NCI-H1048 (cell line): ENCODE results near the gene SPATA20.

Experiments
- DNase-seq: peaks from one replicate; lab custom pipeline; 2025; lab: John Stamatoyannopoulos, UW

Gene SPATA20

GRCh38 chr17:50579399-50579798, 32.4 kb downstream of the SPATA20 start:
- DNase-seq: no peak

DNA sequence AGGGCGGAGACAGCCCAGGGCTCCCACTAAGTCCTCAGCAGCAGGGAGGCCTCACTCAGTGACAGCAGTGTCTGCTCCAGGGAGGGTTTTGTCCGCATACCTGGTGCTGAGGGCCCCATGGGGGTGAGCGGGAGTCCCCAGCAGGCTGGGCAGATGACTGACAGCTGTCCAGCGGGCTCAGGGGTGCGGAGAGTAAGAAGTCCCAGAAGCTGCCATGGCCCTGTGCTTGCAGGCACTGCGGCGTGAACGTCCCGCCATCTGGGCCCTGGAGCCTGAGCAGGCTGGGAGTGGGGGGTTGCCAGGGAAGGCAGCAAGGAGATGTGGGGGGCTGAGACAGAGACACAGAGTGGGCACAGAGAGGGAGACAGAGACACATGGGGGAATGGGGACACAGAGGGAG, 33.7 kb downstream of the SPATA20 start:
- no peak for DNase-seq

DNA sequence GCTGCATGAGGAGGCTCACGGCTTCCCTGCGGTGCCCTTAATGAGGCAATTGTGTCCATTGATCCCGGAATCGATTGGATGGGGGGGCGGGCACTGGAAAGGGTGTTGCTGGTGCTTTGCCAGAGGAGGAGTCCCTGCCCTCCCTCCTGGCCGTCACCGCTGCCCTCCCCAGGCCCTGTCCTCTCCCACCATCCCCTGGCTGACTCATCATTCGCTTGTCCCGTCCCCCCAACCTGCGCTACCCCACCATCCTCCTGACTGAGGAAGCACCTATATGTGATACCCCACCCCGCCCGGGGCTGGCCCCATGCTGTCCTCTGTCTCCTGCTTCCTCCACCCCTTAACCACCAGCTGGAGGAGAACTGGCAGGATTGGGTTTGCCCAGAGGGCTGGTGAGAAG, 34.3 kb downstream of the SPATA20 start:
- no peak for DNase-seq

GRCh38 chr17:50582741-50583140, 35.8 kb downstream of the SPATA20 start:
- DNase-seq: no peak

DNA sequence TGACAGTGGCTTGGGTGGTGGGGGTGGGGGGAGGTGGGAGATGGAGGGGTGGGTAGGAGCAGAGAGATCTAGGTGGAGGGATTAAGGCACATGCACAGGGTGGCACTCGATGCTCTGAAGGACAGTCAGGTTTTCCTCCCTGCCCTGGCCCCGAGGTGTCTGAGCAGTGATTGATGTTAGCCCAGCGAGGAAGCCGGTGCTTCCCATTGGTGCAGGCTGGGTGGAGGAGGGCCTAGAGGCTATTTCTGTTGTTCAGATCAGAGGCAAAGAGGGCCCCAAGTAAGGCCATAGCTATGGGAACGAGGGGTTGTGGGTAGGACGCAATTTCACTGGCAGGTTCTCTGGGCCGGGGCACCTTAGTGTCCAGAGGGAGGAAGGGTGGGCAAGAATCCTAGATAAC, 36.7 kb downstream of the SPATA20 start:
- no peak for DNase-seq

DNA sequence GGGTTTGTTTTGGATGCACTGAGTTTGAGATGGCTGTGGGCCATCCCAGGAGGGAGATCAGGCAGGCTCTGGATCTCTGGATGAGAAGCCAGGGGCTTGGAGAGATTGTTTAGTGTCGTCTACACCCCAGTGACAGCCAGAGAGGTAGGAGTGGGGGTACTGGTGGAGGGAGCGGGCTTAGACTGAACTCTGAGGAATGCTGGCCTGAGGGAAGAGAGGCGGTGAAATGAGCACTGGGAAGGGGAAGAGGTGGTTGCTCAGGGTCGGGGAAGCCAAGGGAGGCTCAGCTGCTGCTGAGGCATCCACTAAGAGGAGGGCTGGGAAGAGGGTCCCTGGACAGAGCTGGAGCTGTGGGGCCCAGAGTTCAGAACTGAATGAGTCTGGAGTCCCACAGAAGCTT, 37.1 kb downstream of the SPATA20 start:
- no peak for DNase-seq

DNA sequence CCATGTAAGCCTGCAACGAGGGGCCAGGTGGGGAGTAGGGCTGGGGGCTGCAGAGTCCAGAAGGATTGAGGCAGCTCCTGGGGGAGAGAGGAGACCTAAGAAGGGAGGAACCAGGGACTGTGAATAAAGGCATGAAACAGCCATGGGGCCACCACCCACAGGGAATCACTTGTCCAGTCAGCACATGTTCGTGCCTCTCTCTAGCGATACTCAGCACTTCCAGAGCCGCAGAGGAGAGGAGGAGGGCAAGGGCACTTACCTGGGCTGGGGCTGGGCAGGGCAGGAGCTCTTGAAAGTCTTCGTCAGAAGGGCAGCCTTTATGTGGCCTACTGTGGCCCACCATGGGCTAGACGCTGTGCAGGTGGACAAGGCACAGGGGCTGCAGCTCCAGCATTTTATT, 37.8 kb downstream of the SPATA20 start:
- DNase-seq: no peak

DNA sequence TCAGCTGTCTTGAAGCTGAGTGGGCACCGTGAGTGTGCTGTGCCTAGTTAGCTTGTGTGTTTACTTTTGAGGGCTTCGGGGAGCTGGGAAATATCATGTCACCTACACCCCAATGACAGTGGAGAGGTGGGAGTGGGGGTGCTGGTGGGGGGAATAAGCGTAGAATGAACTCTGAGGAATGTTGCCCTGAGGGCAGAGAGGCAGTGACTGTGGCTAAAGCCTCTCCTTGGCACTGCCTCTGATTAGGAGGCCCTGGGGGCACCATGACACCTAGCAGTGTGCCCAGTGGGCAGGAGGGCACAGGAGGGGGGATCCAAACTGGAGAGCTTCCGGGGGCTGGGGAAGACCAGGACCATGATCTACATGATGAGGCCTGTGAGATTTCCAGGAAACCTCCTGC, 38.4 kb downstream of the SPATA20 start:
- no peak for DNase-seq

DNA sequence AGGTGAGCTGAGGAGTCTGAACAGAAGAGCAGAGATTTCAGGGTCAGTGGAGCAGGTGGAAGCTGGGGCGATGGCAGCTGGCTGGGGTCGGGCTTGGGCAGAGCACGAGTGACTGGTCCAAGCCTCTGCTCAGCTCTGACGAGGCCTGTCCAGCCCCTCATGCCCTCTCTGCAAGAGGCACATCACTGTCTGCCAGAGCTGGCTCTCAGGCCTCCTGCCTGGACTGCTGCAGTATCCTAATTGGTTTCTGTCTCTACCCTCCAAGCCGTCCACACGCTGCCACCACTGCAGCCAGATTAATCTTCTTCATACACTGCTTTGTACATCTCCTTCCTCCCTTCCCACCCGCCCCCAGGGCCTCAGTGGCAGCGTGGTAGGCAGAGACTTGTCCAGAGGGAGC, 38.9 kb downstream of the SPATA20 start:
- DNase-seq: no peak

DNA sequence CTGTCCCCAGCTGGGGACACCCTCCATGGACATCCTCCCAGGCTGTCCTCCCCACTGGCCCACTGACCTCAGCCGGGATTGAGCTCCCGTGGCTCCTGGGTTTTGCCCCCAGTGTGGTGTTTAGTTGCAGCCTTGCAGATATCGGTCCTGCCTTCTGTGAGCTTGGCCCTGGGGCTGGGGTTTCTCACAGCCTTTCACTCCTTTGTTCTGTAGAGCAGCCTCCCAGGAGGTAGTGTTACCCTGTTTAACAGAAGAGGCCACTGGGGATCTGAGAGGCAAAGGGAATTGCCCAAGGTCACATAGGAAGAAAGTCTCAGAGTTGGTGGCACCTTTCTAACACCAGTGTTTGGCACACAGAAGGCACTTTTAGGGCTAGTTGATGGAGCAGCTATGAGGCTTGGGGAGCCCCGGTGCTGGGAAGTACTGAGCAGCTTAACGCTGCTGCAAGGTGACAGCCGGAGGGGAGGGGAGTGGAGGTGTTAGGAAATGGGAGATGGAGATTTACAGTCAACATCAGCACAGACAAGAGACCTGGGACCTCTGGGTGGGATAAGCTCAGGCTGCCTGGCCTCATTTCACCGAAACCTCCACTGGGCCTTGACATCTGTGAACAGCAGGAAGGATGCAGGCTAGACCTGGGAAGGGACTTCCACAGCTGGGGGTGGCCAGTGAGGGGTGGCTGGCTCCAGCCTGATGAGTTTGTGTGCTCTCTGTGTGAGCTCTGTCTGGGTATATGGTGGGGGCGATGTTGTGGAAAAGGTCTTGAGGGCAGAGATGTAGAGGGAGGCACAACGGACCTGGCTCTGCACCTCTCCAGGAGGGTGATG, 39.7 kb downstream of the SPATA20 start:
- DNase-seq: no peak

DNA sequence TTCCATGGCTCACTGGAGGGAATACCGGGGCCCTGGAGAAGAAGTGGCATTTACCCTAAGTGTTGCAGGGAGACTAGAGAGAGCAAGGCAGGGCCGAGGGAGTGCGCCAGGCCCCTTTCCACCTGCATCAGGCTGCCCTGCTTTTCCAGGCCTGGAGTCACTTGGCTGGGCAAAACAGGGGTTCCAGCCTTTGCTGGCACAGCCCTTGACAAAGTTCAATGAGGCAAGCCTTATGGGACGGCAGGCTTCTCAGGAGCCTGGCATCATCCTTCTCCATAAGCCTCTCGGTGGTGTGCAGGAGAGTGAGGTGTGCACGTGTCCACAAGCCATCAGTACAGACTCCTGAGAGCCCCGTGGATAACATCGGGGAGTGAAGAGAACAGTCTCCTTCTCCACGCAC, 40.6 kb downstream of the SPATA20 start:
- DNase-seq: no peak

DNA sequence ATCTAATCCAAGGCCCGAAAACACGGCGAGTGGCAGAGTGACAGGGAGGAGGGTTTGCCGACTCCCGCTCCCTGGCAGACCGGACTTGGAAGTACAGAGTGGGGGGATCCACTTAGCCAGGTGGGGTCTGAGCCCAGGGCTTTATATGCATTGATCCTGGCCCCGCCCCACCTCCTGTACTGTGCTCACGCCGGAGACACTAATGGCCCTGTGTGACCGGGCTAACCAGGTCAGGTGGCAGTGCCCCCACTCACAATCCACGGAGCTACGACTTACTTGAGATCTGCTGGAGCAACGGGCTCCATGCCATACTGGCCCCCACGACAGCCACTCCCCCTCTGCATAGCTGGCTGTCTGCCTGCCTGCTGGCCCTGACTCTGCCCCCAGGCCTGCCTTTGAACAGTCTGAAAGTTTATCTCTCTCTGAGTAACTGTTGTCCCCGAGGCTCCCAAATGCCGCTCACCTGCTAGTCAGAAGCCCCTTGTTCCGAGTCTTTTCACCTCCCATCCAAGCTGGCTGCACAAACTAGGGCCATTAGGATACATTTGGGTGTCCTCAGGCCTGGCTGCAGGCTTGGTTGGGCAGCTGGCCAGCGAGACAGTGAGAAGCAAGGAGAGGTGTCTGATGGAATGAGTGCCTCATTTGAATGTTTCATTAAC, 41.5 kb downstream of the SPATA20 start:
- DNase-seq: no peak

DNA sequence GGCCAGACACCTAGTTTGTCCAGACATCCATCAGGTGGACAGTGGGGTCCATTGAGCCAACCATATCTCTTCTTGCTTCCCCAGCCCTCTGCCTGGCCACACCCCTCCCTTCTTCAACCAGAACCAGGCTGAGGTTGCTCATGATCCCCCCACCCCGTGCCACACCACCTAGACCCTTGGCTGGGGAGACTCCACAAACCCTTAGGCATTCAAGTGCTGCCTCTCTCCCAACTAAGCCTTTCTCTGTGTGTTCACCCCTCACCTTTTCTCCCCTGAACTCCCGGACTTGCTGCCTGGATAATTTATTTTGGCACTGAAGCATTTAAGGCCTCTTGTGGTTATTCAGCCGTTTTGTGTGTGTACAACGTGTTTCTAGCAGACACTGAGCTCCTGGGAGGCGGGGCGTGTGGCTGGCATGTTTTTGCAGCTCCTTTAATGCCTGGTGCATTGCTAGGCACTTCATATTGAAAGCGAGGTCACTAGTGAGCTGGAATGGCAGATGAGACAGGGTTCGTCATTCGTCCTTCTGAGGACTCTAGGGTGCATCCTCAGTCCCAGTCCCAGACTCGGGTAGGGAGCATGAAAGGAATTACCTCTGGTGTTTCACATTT, 42.2 kb downstream of the SPATA20 start:
- DNase-seq: no peak

DNA sequence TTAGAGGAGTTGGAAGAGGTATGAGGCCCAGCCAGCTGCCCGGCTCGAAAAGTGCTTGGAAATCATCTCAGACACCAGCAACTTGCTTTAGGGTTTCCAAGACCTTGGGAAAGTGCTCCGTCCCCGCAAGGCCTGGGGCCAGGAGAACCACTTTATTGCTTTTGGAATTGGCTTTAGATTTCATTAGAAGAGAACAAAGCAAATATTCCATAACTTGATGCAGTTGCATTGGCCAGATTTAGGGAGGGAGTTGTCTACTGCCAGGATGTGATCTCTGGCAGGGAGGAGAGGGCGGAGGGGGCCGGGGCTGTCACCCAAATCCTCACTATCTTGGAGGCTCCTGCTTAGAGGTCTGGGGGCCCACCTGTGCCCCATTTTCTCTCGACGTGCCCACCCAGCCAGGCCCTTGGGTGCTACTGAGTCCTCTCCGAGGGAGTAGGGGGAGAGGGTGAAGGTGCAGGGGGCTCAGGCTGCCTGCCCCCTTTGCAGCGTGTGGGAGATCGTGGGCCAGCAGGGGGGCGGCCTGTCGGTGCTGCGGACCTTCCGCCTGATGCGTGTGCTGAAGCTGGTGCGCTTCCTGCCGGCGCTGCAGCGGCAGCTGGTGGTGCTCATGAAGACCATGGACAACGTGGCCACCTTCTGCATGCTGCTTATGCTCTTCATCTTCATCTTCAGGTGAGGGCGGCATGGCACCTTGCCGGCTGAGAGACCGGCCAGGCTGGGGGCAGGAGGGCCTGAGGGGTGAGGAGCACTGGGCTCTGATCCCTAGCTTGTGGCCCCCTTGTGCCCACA, 44.2 kb downstream of the SPATA20 start:
- DNase-seq: no peak

- DNase-seq: no peak
Observed at GRCh38 chr17:50593321-50593720, 46.3 kb downstream of the SPATA20 start.

GRCh38 chr17:50594128-50594823, 47.3 kb downstream of the SPATA20 start:
- no peak for DNase-seq

DNA sequence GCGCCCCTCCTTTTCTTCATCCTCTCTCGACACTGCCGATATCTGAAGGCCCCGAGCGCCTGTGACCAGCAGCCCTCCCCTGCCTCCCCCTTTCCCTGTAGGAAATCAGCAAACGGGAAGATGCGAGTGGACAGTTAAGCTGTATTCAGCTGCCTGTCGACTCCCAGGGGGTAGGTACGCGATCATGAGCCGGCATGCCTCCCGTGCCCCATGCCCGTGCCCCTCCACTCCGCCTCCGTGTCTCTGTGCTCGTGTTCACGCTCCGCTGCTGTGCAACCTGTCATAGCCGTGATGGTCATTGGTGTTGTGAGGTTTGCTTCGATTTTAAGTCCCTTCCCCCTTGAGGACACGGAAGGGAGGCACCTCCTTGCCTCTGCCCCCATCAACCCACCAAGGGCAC, 47.9 kb downstream of the SPATA20 start:
- no peak for DNase-seq

DNA sequence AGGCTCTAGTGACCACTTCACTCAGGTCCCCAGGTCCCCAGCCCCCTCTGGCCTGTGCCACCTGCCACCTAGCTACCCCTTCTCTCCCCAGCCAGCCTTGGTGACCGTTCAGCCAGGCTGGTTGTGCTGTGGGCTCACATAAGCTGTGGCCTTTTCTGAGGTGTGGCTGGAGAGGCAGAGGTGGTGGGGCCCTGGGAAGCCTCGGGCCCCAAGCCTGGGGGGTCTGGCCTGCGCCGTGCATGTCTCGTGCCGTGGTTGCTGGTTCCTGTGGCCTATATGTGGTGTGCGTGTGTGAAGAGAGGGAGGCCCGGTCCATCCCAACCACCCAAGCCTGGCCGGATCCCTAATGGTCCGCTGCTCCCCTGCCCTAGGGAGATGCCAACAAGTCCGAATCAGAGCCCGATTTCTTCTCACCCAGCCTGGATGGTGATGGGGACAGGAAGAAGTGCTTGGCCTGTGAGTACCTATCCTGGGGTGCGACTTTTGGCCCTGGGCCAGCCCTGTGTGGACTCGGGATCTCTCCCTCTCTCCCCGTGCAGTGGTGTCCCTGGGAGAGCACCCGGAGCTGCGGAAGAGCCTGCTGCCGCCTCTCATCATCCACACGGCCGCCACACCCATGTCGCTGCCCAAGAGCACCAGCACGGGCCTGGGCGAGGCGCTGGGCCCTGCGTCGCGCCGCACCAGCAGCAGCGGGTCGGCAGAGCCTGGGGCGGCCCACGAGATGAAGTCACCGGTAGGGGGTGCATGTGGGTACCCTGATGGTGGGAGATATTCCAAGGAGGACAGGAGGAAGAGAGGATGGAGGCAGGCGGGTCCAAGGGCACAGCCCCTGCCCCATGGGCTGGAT, 49.4 kb downstream of the SPATA20 start:
- DNase-seq: no peak

- DNase-seq: no peak
Observed at GRCh38 chr17:50598487-50598886, 51.5 kb downstream of the SPATA20 start.

- DNase-seq: no peak
Observed at GRCh38 chr17:50599606-50600005, 52.6 kb downstream of the SPATA20 start.

- DNase-seq: no peak
Observed at GRCh38 chr17:50601823-50602375, 54.9 kb downstream of the SPATA20 start.
